ENCODE data around the gene ADAMTS17. TPM values are rescaled to one million over a fixed set of nuclear protein-coding genes. Genes with fewer than 3 reads are reported as not detected.

The ADAMTS17 gene
- total RNA-seq, 1 experiment from 2014 or later = 4.2 TPM

- no peaks in the 10 kb centered on the region for H3K79me2 ChIP-seq (ENCODE audit: insufficient read depth, low read length)
- no peak overlapping the region for H3K27ac ChIP-seq (ENCODE audit: low read depth, low read length)
- ATAC-seq = no peak
- no peak overlapping the region for H2AFZ ChIP-seq (ENCODE audit: low read depth, low read length, poor library complexity, severe bottlenecking)
- no peak overlapping the region for H3K4me2 ChIP-seq (ENCODE audit: low read length)
- no peaks in the 10 kb centered on the region for H3K4me1 ChIP-seq (ENCODE audit: control insufficient read depth in 1 of 2, insufficient read depth in 2 of 2, low read length in 2 of 2)
- no peaks in the 10 kb centered on the region for H3K9me3 ChIP-seq (ENCODE audit: control insufficient read depth in 1 of 2, insufficient read depth in 1 of 2, low read depth in 1 of 2, low read length in 2 of 2)
- H3K4me3 ChIP-seq (replicated peaks in 1 of 2; ENCODE audit: low read depth in 1 of 2, low read length in 2 of 2) = no peak overlapping the region
- no TSS peak for BruUV-seq (replicated peaks)
- TF ChIP-seq, protein P1, sequence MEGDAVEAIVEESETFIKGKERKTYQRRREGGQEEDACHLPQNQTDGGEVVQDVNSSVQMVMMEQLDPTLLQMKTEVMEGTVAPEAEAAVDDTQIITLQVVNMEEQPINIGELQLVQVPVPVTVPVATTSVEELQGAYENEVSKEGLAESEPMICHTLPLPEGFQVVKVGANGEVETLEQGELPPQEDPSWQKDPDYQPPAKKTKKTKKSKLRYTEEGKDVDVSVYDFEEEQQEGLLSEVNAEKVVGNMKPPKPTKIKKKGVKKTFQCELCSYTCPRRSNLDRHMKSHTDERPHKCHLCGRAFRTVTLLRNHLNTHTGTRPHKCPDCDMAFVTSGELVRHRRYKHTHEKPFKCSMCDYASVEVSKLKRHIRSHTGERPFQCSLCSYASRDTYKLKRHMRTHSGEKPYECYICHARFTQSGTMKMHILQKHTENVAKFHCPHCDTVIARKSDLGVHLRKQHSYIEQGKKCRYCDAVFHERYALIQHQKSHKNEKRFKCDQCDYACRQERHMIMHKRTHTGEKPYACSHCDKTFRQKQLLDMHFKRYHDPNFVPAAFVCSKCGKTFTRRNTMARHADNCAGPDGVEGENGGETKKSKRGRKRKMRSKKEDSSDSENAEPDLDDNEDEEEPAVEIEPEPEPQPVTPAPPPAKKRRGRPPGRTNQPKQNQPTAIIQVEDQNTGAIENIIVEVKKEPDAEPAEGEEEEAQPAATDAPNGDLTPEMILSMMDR (IDR thresholded peaks at IDR 0.05 in 2 of 3, conservative IDR thresholded peaks at IDR 0.05 in 1 of 3; ENCODE audit: borderline replicate concordance in 1 of 3, insufficient read depth in 1 of 3, low read depth in 2 of 3, low read length in 2 of 3) = no peak
- TF ChIP-seq ZNF274 (IDR thresholded peaks at IDR 0.05; ENCODE audit: low read depth, low read length) = no peak
- no peak for TF ChIP-seq REST (IDR thresholded peaks at IDR 0.05; ENCODE audit: low read depth)
- no peak for TF ChIP-seq SIN3A (IDR thresholded peaks at IDR 0.05; ENCODE audit: low read depth)
- TF ChIP-seq EGR1 (IDR thresholded peaks at IDR 0.05; ENCODE audit: low read depth) = no peak
- TF ChIP-seq CBX3 (IDR thresholded peaks at IDR 0.05; ENCODE audit: low read depth) = no peak
- TF ChIP-seq MAX (IDR thresholded peaks at IDR 0.05) = no peak
- TF ChIP-seq, protein P2, sequence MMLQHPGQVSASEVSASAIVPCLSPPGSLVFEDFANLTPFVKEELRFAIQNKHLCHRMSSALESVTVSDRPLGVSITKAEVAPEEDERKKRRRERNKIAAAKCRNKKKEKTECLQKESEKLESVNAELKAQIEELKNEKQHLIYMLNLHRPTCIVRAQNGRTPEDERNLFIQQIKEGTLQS (IDR thresholded peaks at IDR 0.05) = no peak
- no peak for TF ChIP-seq CEBPB (IDR thresholded peaks at IDR 0.05; ENCODE audit: low read depth)
- no peak for TF ChIP-seq ELF1 (IDR thresholded peaks at IDR 0.05; ENCODE audit: borderline replicate concordance, low read depth)
- TF ChIP-seq SP1 (IDR thresholded peaks at IDR 0.05; ENCODE audit: low read depth) = no peak
- no peak for TF ChIP-seq EZH2 (IDR thresholded peaks at IDR 0.05)
- no peak for TF ChIP-seq FOSL1 (IDR thresholded peaks at IDR 0.05; ENCODE audit: low read depth)
- no peaks in the 10 kb centered on the region for H3K27me3 ChIP-seq (ENCODE audit: insufficient read depth, low read length)
- CTCF ChIA-PET = no interaction called here
- RAD21 ChIA-PET (ENCODE audit: low non-redundant PET in 1 of 2, low total read pairs in 2 of 2, uncharacterized antibody in 2 of 2, unreplicated experiment in 2 of 2) = no interaction called here
- H3K9me2 ChIP-seq (ENCODE audit: insufficient read depth) = no peaks in the 10 kb centered on the region
- H3K36me3 ChIP-seq (ENCODE audit: control insufficient read depth in 1 of 2, insufficient read depth in 2 of 2, low read length in 2 of 2) = no peaks in the 10 kb centered on the region
- H3K9ac ChIP-seq (ENCODE audit: low read length) = no peak overlapping the region
- intact Hi-C loops (cut with micrococcal nuclease) = no loop called here
- DNase-seq (ENCODE audit: low read depth, low spot score) = no peak
- POLR2A ChIA-PET = no interaction called here
- H4K20me1 ChIP-seq (ENCODE audit: insufficient read depth) = no peaks in the 10 kb centered on the region
These were observed 89.4 kb downstream of the ADAMTS17 start for GRCh38 chr15:100252359-100252758.

Data from HCT116 (cell line).